GM12891 (cell line): ENCODE data around the gene INTS6.

Experiments
- POLR2A ChIP-seq: IDR thresholded peaks from 2 replicates; pipeline ENCODE4 v1.6.1; 2011; ENCODE audit warnings: low read depth, low read length, control low read depth
- POLR2AphosphoS5 ChIP-seq: IDR thresholded peaks from 2 replicates; pipeline ENCODE4 v1.6.1; 2011; ENCODE audit warnings: low read depth, low read length, control low read depth
- TAF1 ChIP-seq: IDR thresholded peaks from 2 replicates; pipeline ENCODE4 v1.6.1; 2011; ENCODE audit warnings: low read depth, low read length, control low read depth

DNA sequence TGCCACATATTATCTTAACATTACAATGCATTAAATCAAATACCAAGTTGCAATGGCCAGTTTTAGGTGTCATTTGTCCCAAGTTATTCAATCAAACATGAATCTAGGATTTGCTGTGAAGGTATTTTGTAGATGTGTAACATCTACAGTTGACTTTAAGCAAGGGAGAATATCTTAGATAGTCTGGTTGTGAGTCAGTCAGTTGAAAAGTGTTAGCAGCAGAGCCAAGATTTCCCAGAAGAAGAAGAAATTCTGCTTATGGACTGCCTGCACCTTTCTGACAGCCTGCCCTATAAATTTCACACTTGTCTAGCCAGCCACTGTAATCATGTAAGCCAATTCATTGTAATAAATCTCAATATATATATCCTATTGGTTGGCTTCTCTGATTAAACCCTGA is 41.3 kb upstream of the INTS6 start:
- TF ChIP-seq POLR2A, result no peak
- no peak for TF ChIP-seq POLR2AphosphoS5
- TF ChIP-seq TAF1, result no peak
